HG02759 (cell line): ENCODE data around the gene KAZN.

Experiments used
- ATAC-seq: cut with Tn5 transposase; IDR thresholded peaks from one replicate; pipeline ENCODE4 v1.9.1; 2021; ENCODE audit warnings: mild to moderate bottlenecking, moderate library complexity; ENCODE audit not compliant: unreplicated experiment

Gene KAZN

GRCh38 chr1:14812189-14812588 is 213.7 kb downstream of the KAZN start:
- ATAC-seq, result no peak

- ATAC-seq, result no peak
Measured at GRCh38 chr1:14815175-14815877, 216.8 kb downstream of the KAZN start.

GRCh38 chr1:14817223-14818170 is 219.0 kb downstream of the KAZN start:
- ATAC-seq, result no peak

GRCh38 chr1:14820295-14821085 is 222.0 kb downstream of the KAZN start:
- ATAC-seq, result no peak

GRCh38 chr1:14822493-14822892 is 224.0 kb downstream of the KAZN start:
- no peak for ATAC-seq

- no peak for ATAC-seq
Measured at GRCh38 chr1:14822996-14823395, 224.5 kb downstream of the KAZN start.

- ATAC-seq, result no peak
Measured at GRCh38 chr1:14824314-14824915, 225.9 kb downstream of the KAZN start.

- no peak for ATAC-seq
Measured at GRCh38 chr1:14825396-14825795, 226.9 kb downstream of the KAZN start.

GRCh38 chr1:14826172-14826636 is 227.7 kb downstream of the KAZN start:
- no peak for ATAC-seq

- ATAC-seq, result no peak
Measured at GRCh38 chr1:14826731-14827326, 228.3 kb downstream of the KAZN start.

- no peak for ATAC-seq
Measured at GRCh38 chr1:14827870-14828269, 229.4 kb downstream of the KAZN start.

GRCh38 chr1:14828665-14829064 is 230.2 kb downstream of the KAZN start:
- ATAC-seq, result no peak

GRCh38 chr1:14835725-14836124 is 237.2 kb downstream of the KAZN start:
- no peak for ATAC-seq

GRCh38 chr1:14836426-14837140 is 238.1 kb downstream of the KAZN start:
- no peak for ATAC-seq

- ATAC-seq, result no peak
Measured at GRCh38 chr1:14840374-14840773, 241.9 kb downstream of the KAZN start.

- ATAC-seq, result no peak
Measured at GRCh38 chr1:14841456-14841855, 243.0 kb downstream of the KAZN start.

GRCh38 chr1:14841951-14842350 is 243.5 kb downstream of the KAZN start:
- ATAC-seq, result no peak

GRCh38 chr1:14842361-14842760 is 243.9 kb downstream of the KAZN start:
- ATAC-seq, result no peak

- no peak for ATAC-seq
Measured at GRCh38 chr1:14842891-14843290, 244.4 kb downstream of the KAZN start.

- ATAC-seq, result no peak
Measured at GRCh38 chr1:14843525-14843924, 245.0 kb downstream of the KAZN start.
